ENCODE measurements around the gene CRADD.
"Not testable (repeated sequence)": the region's sequence is repeated elsewhere in the genome, so short reads cannot be mapped to it uniquely, and the experiment has no call there.

CRADD gene

DNA sequence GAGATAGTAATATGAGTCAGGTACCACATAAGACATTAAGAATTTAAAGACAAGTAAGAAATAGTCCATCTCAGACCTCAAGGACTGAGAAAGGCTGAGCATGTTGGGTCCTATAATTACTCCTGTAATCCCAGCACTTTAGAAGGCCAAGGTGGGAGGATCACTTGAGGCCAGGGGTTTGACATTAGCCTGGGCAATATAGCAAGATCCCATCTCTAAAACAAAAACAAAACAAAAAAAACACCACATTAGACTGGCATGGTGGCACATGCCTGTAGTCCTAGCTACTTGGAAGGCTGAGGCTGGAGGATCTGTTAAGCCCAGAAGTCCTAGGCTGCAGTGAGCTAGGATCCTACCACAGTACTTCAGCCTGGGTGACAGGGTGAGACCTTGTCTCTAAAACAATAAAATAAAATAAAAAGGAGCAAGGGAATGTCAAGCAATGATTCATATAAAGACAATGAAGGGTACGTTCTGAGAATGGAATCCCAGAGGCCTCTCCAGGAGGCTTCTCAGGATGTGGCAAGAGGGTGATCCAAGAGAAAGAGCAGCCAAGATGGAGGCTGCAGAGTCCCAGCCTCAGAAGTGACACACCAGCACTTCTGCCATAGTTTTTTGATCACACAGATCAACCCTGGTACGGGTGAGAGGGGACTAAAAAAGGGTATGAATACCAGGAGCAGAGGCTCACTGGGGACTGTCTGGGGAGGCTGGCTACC, 206.4 kb downstream of the CRADD start:
- no peak for DNase-seq

DNA sequence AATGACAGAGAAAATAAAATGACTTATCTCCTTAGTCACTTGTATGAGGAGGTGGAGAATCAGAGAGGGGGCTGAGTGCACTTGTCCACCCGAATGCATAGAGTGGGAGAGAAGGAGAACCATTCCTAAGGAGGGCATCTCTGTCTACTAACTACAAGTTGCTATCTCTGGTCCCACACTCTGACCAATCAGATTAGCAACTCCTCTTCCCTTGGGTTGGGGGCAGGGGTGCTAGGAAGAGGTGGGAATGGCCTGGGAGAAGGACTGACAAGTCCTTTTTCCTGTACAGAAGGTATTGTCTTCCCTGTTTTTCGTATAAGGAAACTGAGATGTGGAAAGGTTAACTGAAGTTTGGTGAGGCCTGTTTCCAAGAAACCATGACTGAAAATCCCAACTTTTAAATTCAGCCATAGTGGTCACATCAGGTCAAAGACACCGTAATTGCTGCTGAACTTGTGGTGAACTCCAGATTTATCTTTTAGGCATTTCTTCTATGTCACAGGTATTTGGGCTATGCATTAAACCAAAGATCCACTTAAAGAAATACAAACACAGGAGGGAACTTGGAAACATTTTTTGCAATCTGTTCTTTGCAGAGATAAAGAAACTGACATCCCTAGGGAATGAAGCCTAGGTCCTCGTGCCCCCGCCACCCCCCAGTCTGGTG, 207.8 kb downstream of the CRADD start:
- no peak for DNase-seq

GRCh38 chr12:93885973-93886532, 208.9 kb downstream of the CRADD start:
- DNase-seq, result not testable (repeated sequence)

DNA sequence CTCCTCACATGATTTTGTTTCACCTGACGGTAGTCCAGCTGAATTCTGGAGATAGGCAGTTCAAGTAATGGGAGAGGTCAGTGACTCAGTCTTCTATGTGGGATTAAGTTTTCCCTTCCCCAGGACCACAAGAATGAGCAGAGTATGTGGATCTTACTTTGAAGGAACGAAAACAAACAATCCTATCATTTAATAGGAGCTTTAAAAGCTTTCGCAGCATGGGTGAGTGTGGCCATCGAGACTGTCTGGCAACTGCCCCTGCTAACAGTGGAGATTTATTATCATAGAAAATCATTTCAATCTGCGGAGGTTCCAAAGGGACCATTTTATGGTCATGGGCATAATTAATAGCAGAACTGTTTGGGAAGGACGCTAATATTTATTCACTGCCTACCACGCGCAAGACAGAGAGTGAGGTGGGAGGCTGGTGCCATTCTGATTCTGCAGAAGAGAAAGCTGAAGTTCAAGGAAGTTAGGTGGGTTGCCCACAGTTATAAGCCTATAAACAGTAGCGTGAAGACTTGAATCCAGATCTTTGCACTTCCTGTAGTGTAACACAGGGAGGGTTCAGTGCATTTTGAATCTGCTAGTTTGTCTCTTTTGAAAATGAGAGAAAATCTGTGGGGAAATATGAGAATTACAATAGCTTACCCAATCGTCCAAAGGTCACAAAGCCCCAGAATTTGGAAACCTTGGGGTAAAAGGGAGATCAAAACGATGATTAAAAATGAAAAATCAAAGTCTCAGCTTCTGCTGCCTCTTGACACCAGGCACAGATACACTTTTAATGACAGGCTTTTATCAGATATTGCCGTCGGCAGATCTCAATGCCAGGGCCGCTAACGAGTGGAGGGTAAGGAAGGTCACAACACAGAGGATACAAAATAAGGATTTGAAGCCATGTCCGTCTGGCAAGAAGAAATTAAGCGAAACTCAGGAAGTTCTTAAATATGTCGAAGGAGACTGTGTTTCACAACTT, 209.6 kb downstream of the CRADD start:
- no peak for DNase-seq

DNA sequence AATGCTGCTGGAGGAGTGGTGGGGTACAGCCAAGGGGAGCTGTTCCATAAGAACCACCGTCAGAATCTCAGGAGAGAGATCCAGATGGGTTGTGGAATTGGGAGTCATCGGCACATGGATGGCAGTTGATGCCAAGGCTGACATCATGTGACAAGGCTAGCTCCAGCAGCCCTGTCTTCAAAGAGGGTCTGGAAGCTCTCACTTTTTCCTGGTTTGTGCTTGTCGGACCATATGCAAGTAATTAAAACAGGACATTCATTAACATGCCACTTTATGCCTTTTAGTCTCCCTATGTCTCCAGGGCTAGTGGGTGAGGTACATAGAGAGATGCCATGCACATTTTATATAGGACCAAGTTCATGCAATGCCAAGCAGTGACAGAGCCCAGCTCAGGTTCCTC, 211.8 kb downstream of the CRADD start:
- DNase-seq, result no peak

GRCh38 chr12:93889516-93890212, 212.5 kb downstream of the CRADD start:
- DNase-seq, result no peak

DNA sequence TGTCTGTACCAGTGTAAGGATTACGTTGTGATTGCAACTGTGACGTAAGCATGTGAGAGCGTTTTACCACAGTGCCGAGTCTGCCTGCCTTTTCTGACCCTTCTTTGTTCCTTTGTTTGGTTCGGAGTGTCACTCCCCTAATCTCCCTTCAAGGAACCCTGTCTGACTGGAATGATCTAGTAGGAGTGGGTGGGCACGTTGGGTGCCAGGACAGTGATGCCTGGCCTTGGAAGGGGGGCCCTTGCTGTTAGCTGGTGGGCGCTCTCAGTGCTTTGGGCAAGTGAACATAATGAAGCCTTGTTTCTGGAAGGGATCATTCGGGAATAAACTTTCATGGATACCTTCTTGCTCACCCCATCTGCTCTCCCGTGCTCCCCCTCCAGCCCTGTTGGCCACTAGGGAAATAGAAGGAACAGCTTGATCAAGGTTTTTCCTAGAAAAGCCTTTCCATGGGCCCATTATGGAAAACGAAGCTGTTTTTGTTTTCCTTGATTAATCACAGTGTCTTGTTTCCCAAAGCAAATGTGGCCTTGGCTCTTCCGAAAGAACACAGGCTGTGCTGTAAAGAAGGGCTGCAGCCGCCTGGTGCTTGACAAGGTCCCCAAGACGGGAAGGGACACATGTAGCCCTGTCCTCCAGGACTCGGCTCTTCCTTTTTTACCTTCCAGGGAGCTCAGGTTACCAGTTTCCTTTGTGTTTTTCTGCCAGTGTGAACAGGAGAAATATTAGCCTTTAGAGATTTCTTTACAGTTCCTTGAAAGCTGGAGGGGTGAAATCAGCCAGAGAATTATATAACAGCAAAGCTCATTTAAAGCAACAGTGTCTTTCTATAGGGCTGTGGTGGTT, 215.5 kb downstream of the CRADD start:
- no peak for DNase-seq

DNA sequence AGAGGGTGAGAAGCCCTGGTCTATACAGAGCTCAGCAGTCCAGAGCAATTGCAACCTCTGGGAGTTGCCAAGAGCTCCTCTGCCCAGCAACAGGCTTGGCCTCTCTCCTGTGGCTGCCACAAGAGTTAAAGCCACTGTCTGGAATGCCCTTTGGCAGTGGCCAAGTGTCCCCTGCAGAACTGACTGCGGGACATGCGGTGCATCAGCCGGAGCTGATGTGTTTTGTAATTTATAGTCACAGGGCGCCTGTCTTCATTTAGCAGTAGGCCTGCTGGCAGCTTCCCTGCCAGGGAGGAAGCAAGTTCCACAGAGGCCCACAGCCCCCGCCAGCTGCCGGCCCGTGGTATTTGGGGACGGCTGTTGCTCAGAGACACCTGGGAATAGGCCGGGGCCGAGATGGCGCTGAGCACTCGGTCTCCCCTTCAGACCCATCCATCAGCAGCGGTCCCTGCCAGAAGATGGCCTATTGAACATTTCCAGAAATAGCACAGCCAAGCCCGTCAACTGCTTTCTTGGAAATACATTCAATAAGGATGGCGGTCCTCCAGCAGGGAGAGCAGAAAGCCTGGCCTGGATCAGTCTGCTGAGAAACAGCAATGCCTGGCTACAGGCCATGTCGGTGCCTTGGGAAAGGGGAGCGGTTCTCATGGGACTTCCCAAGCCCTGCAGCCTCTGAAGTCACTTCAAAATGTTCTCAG, 217.4 kb downstream of the CRADD start:
- DNase-seq, result no peak

DNA sequence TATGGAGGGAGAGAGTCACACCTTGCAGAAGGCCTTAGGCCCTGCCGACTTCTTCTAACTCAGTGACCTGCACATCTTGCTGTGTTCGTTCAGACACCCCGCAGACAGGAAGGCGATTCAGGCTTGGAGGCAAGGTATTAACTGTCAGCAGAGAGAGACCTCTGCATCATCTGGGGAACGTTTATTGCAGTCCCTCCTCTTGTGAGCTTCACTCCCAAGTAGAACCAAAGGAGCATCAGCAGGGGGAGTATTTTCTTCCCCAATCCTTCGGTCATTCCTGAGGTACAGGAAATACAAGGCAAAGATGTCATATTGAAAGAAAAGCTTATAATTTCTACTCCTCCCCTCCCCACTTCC, 217.9 kb downstream of the CRADD start:
- DNase-seq, result no peak

DNA sequence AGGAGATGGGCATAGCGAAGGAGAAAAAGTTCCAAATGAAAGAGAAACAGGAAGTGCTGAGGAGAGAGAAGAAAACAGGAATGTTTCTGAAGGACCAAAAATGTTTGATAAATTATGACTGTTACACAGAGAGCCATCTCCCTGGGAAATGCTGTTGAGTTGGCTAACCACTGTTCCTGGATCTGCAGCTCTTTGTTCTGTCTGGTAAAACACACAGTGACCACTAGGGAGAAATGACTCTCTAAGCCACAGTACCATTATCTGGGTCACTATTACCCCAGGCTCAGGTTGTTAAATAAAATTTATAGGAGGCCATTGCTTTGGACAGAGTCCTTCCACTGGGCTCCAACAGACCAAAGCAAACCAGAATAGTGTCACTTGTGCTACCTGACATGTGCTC, 219.3 kb downstream of the CRADD start:
- DNase-seq, result no peak

DNA sequence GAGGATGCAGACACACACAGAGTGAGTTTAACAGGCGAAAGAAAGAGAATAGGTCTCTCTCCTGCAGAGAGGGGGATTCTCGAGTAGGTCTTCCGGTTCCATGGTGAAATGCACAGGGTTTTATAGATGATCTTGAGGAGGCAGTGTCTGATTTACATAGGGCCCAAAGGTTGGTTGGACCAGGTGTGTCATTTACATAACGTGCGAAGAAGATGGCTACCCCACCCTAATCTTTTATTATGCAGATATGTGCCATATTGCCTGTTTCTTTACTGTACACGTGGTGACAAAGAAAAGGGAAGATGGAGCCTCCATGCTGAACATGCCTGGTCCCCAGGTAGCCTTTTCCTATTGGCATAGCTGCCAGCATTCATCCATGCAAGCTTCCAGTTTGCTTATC, 219.8 kb downstream of the CRADD start:
- DNase-seq, result no peak

- DNase-seq, result no peak
Observed at GRCh38 chr12:93901739-93902138, 224.6 kb downstream of the CRADD start.

DNA sequence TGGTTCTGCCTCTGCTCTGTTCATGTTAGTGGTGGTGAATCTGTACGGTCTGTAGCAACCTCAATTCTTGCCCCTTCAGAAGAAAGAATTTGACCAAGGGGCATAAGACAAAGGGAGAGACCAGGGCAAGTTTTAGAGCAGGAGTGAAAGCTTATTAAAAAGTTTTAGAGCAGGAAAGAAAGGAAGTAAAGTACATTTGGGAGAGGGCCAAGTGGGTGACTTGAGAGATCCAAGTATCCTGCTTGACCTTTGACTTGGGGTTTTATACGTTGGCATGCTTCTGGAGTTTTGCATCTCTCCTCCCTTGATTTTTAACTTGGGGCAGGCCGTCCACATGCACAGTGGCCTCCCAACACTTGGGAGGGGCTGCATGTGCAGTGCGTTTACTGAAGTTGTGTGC, 225.0 kb downstream of the CRADD start:
- no peak for DNase-seq

GRCh38 chr12:93902736-93903562, 225.8 kb downstream of the CRADD start:
- DNase-seq, result no peak

DNA sequence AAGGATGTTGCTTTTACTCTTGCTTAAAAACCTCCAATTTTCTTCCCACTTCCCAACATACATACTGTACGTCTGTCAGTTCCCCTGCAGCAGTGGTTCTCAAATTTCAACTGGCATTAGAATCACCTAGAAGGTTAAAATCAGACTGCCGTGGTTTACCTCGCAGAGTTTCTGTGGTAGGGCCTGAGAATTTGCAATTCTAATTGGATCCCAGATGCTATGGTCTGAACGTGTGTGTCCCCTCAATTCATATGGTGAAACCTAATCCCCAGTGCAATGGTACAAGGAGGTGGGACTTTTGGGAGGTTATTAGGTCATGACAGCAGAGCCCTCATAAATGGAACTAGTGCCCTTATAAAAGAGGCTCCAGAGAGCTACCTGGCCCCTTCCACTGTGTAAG, 226.9 kb downstream of the CRADD start:
- no peak for DNase-seq

- DNase-seq, result no peak
Observed at GRCh38 chr12:93908264-93908663, 231.1 kb downstream of the CRADD start.

DNA sequence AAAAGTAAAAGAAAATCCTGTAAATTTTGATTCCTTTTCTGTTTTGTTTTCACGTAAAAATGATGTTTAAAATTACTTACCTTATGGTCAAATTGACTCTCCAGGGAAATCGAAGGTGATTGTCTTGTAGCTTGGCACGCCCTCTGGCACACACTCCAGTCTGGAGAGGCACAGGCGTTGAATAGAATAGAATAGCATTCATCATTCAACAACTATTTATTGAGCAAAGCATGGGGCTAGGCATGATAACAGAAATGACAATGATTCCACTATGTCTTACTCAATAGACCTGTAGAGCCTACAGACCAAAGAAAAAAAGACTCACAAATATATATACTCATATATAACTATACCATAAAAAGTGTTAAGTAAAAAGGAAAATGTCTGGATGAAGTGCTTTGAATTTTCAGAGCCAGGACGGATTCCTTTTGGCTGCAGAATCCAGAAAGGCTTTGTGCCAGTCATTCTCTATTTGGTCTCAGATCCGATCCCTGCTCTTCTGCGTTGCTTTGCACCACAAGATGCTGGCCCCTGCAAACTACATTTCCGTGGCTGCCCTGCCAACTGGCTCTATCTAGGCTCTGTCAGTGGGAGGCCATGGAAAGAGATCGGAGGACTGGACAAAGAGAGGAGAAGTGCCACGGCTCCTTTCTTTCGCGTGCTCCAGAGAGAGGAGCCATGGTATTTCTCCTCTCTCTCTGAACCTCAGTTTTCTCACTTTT, 231.8 kb downstream of the CRADD start:
- no peak for DNase-seq

DNA sequence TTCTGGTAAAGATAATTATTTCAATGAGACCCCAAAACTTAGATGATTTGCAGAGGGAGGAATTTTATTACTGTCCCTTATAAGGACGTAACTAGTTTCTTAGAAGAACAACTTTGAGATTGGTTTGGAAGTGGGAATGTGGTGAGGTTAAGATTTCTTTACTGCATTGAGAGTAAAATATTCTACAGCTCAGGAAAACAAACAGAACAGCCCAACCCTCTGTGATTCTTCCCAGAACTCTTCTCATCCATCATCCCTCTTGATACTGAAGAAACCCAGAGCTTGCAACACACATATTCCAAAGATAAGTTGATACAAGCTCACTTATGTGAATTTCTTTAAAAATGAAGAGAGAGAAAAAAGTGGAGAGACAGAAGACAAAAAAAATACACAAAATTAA, 234.2 kb downstream of the CRADD start:
- DNase-seq, result no peak

- DNase-seq, result no peak
Observed at GRCh38 chr12:93912086-93912733, 235.0 kb downstream of the CRADD start.

Data from activated CD4-positive, alpha-beta T cell treated with anti-CD3 and anti-CD28 coated beads, Interleukin-2, amount 50 U/mL, for 4 hours (primary cell).